GM23338 (cell line): Measurements from ENCODE around the gene PLSCR4. TPM values are rescaled to one million over a fixed set of nuclear protein-coding genes. Genes with fewer than 3 reads are reported as not detected.

Experiments
- ATAC-seq: fragments of 200-7000 bp; cut with Tn5 transposase; 3 replicates; pipeline ENCODE4 v1.9.1; 2020
- DNase-seq: peaks from one replicate; pipeline ENCODE4 v3.0.0-alpha.2; 2015; ENCODE audit warnings: low spot score
- H2AFZ ChIP-seq: fragments of 200-600 bp; sonication (generic); 2 replicates; pipeline ENCODE4 v1.8.0; 2016; ENCODE audit warnings: antibody characterized with exemption, mild to moderate bottlenecking, moderate library complexity
- H3F3A ChIP-seq: fragments of 200-600 bp; sonication (generic); replicated peaks from 2 replicates; pipeline ENCODE4 v1.8.0; 2017; ENCODE audit warnings: antibody characterized with exemption, mixed run types, low read depth
- H3K27ac ChIP-seq: fragments of 200-600 bp; sonication (generic); 2 replicates; pipeline ENCODE4 v1.6.1; 2016; ENCODE audit warnings: low read depth
- H3K27me3 ChIP-seq: fragments of 200-600 bp; sonication (generic); 2 replicates; pipeline ENCODE4 v1.8.0; 2016; ENCODE audit warnings: mild to moderate bottlenecking, mixed run types, moderate library complexity; ENCODE audit not compliant: insufficient read depth
- H3K36me3 ChIP-seq: fragments of 200-600 bp; sonication (generic); 2 replicates; pipeline ENCODE4 v1.8.0; 2016; ENCODE audit warnings: mild to moderate bottlenecking; ENCODE audit not compliant: insufficient read depth
- H3K4me1 ChIP-seq: fragments of 200-600 bp; sonication (generic); 2 replicates; pipeline ENCODE4 v1.8.0; 2016; ENCODE audit warnings: mild to moderate bottlenecking, moderate library complexity; ENCODE audit not compliant: insufficient read depth
- H3K4me2 ChIP-seq: fragments of 200-600 bp; sonication (generic); 2 replicates; pipeline ENCODE4 v1.7.1; 2017; ENCODE audit warnings: mixed run types
- H3K4me3 ChIP-seq: fragments of 200-600 bp; sonication (generic); 2 replicates; pipeline ENCODE4 v1.6.1; 2016; ENCODE audit warnings: mixed run types
- H3K79me2 ChIP-seq: fragments of 200-600 bp; sonication (generic); replicated peaks from 2 replicates; pipeline ENCODE4 v1.8.0; 2017; ENCODE audit warnings: mild to moderate bottlenecking; ENCODE audit not compliant: insufficient read depth
- H3K9me2 ChIP-seq: fragments of 200-600 bp; sonication (generic); 2 replicates; pipeline ENCODE4 v1.8.0; 2017; ENCODE audit not compliant: insufficient read depth
- H4K20me1 ChIP-seq: fragments of 200-600 bp; sonication (generic); replicated peaks from 2 replicates; pipeline ENCODE4 v1.8.0; 2017; ENCODE audit warnings: mild to moderate bottlenecking; ENCODE audit not compliant: insufficient read depth
- H3K27ac Mint-ChIP-seq: 2 replicates; pipeline ENCODE4 v1.8.0; 2020; ENCODE audit warnings: inconsistent platforms, mild to moderate bottlenecking, moderate library complexity, mixed read lengths
- H3K27me3 Mint-ChIP-seq: 3 replicates; pipeline ENCODE4 v1.8.0; 2022; ENCODE audit warnings: low read depth, mild to moderate bottlenecking, moderate library complexity, mixed read lengths, inconsistent platforms; ENCODE audit not compliant: insufficient read depth, poor library complexity
- H3K36me3 Mint-ChIP-seq: 3 replicates; pipeline ENCODE4 v1.8.0; 2021; ENCODE audit warnings: low read depth, mild to moderate bottlenecking, inconsistent platforms, moderate library complexity, mixed read lengths
- H3K4me1 Mint-ChIP-seq: 3 replicates; pipeline ENCODE4 v1.8.0; 2020; ENCODE audit warnings: mild to moderate bottlenecking, inconsistent platforms, mixed read lengths
- H3K4me3 Mint-ChIP-seq: 3 replicates; pipeline ENCODE4 v1.8.0; 2021; ENCODE audit warnings: moderate library complexity, mild to moderate bottlenecking, inconsistent platforms, mixed read lengths
- H3K9me3 Mint-ChIP-seq: 3 replicates; pipeline ENCODE4 v1.8.0; 2020; ENCODE audit warnings: moderate library complexity, mild to moderate bottlenecking, inconsistent platforms, mixed read lengths
- CREB1 ChIP-seq: fragments of 250-450 bp; sonication (Bioruptor Pico); IDR thresholded peaks from 2 replicates; pipeline ENCODE4 v1.5.0; 2020; ENCODE audit warnings: low read depth, mild to moderate bottlenecking, moderate library complexity
- EZH2phosphoT487 ChIP-seq: fragments of 200-600 bp; sonication (generic); IDR thresholded peaks from one replicate; pipeline ENCODE4 v1.8.1; 2018; ENCODE audit warnings: antibody characterized with exemption; ENCODE audit not compliant: unreplicated experiment
- STAT1 ChIP-seq: IDR thresholded peaks from one replicate; pipeline ENCODE4 v1.6.1; 2016; ENCODE audit warnings: antibody characterized with exemption; ENCODE audit not compliant: unreplicated experiment
- ZNF331 ChIP-seq: fragments of 250-450 bp; sonication (Bioruptor Pico); IDR thresholded peaks from 2 replicates; pipeline ENCODE4 v1.5.0; 2020; ENCODE audit warnings: low read depth, mild to moderate bottlenecking, moderate library complexity
- ZNF462 ChIP-seq: fragments of 250-450 bp; sonication (Bioruptor Pico); IDR thresholded peaks from 2 replicates; pipeline ENCODE4 v1.5.0; 2020; ENCODE audit warnings: mild to moderate bottlenecking, moderate library complexity
- polyA plus RNA-seq: library from polyadenylated mRNA; unstranded; fragments of >200 nt; fragmentation: Nextera tagmentation; extraction: Ambion mirVana; gene quantifications from 2 replicates; pipeline ENCODE4 v1.2.1, GENCODE V29; 2016
- total RNA-seq: library from RNA; depleted of rRNA; stranded (reverse); fragments of >200 nt; shearing (Covaris generic); gene quantifications from 2 replicates; pipeline ENCODE4 v1.2.3, GENCODE V29; 2014
- TF ChIP-seq, protein P1 (sequence below): IDR thresholded peaks from 2 replicates; pipeline ENCODE4 v1.6.1; 2016; ENCODE audit warnings: antibody characterized with exemption
- TF ChIP-seq, protein P2 (sequence below), 2 experiments: fragments of 200-600 bp in 1 of 2; sonication (generic) in 1 of 2; conservative IDR thresholded peaks; 2 replicates each; pipeline versions ENCODE4 v1.5.1 to v1.6.1; 2016 to 2017; ENCODE audit warnings: antibody characterized with exemption in 2 of 2, low read depth in 2 of 2, mild to moderate bottlenecking in 2 of 2, moderate library complexity in 1 of 2

Gene PLSCR4
- total and polyA plus RNA-seq, 2 experiments from 2014 or later = 1.4 to 5.2 TPM

GRCh38 chr3:146262371-146263110, 11.6 kb upstream of the PLSCR4 start:
- DNase-seq (no peak), ATAC-seq (no peak)
- peaks cover 2% of the 10 kb centered on the region for H3K27me3 Mint-ChIP-seq
- H3K4me3 ChIP-seq = no peak overlapping the region
- no peak overlapping the region for H3K4me3 Mint-ChIP-seq
- no peak overlapping the region for H3K27ac Mint-ChIP-seq
- no peaks in the 10 kb centered on the region for H3K27me3 ChIP-seq
- H3K9me2 ChIP-seq = peaks cover 5% of the 10 kb centered on the region; the same call in 1 of the 2 replicates
- H4K20me1 ChIP-seq = no peaks in the 10 kb centered on the region
- H3K36me3 ChIP-seq = no peaks in the 10 kb centered on the region
- no peak for TF ChIP-seq CREB1 (CRISPR knock-in tag)
- TF ChIP-seq, protein P1, sequence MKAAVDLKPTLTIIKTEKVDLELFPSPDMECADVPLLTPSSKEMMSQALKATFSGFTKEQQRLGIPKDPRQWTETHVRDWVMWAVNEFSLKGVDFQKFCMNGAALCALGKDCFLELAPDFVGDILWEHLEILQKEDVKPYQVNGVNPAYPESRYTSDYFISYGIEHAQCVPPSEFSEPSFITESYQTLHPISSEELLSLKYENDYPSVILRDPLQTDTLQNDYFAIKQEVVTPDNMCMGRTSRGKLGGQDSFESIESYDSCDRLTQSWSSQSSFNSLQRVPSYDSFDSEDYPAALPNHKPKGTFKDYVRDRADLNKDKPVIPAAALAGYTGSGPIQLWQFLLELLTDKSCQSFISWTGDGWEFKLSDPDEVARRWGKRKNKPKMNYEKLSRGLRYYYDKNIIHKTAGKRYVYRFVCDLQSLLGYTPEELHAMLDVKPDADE = no peak
- TF ChIP-seq EZH2phosphoT487 = no peak
- no peak for TF ChIP-seq STAT1
- TF ChIP-seq, protein P2, sequence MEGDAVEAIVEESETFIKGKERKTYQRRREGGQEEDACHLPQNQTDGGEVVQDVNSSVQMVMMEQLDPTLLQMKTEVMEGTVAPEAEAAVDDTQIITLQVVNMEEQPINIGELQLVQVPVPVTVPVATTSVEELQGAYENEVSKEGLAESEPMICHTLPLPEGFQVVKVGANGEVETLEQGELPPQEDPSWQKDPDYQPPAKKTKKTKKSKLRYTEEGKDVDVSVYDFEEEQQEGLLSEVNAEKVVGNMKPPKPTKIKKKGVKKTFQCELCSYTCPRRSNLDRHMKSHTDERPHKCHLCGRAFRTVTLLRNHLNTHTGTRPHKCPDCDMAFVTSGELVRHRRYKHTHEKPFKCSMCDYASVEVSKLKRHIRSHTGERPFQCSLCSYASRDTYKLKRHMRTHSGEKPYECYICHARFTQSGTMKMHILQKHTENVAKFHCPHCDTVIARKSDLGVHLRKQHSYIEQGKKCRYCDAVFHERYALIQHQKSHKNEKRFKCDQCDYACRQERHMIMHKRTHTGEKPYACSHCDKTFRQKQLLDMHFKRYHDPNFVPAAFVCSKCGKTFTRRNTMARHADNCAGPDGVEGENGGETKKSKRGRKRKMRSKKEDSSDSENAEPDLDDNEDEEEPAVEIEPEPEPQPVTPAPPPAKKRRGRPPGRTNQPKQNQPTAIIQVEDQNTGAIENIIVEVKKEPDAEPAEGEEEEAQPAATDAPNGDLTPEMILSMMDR (conservative IDR thresholded peaks at IDR 0.05; ENCODE audit: low read depth in 2 of 2) = no peak
- no peak for TF ChIP-seq ZNF462 (CRISPR knock-in tag)
- TF ChIP-seq ZNF331 (CRISPR knock-in tag) = no peak
- H3K9me3 Mint-ChIP-seq = peaks cover 6% of the 10 kb centered on the region
- no peaks in the 10 kb centered on the region; the same call in 1 of the 2 replicates for H3F3A ChIP-seq
- H2AFZ ChIP-seq = no peak overlapping the region
- H3K4me1 ChIP-seq = peaks cover 22% of the 10 kb centered on the region
- H3K27ac ChIP-seq = no peak overlapping the region
- H3K4me1 Mint-ChIP-seq = peaks cover 42% of the 10 kb centered on the region
- H3K36me3 Mint-ChIP-seq = peaks cover 6% of the 10 kb centered on the region
- no peaks in the 10 kb centered on the region for H3K79me2 ChIP-seq
- no peak overlapping the region for H3K4me2 ChIP-seq
